ENCODE results near the gene CUX1.
"Not testable (repeated sequence)": the region's sequence is repeated elsewhere in the genome, so short reads cannot be mapped to it uniquely, and the experiment has no call there.

CUX1 gene

DNA sequence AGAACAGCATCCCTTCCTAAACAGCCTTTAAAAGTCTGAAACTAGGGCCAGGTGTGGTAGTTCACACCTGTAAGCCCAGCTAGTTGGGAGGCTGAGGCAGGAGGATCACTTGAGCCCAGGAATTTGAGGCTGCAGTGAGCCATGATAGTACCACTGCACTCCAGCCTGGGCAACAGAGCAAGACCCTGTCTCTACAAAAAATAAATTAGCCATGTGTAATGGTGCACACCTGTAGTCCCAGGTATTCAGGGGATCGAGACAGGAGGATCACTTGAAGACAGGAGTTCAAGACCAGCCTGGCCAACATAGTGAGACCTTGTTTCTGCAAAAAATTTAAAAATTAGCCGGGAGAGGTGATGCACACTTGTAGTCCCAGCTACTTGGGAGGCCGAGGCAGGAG, 325.0 kb downstream of the CUX1 start:
- not testable (repeated sequence) for DNase-seq (ENCODE audit: low read depth in 3 of 3)

DNA sequence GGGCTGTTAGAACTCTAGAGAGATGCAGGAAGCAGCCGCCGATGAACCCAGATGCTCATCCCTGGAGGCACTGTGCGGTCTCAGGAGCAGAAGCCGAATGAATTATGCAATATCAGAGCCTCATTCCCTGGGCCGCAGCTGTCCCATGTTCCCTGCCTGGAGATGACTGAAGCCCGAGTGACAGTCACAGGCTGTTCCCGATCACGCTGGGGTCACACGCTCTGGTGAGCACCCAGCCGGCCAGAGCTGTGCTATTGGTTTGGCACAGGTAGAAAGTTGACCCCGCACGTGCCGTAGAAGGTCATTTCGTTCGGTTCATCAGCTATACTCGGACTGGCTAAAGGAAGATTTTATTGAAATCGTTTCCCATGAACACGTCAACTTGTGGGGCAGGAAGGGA, 328.7 kb downstream of the CUX1 start:
- no peak for DNase-seq (ENCODE audit: low read depth in 3 of 3)

DNA sequence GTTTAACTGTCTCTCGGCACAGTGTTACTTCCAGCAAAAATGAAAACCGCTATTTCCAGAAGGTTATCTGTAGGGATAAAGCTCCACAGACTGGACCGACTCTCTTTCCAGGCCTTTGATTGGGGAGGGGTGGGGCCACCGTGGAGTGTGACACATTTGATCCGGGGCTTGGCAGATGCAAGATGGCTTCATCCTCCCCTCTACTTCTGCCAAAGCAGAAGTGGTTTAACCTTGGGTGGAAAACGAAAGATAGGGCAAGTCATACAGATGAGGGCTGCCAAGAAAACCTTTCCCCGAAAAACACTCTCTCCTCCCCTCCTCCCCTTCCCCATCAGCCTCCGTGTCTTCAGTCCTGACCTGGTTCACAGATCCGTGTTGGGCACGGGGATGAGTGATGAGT, 329.6 kb downstream of the CUX1 start:
- no peak for DNase-seq (ENCODE audit: low read depth in 3 of 3)

DNA sequence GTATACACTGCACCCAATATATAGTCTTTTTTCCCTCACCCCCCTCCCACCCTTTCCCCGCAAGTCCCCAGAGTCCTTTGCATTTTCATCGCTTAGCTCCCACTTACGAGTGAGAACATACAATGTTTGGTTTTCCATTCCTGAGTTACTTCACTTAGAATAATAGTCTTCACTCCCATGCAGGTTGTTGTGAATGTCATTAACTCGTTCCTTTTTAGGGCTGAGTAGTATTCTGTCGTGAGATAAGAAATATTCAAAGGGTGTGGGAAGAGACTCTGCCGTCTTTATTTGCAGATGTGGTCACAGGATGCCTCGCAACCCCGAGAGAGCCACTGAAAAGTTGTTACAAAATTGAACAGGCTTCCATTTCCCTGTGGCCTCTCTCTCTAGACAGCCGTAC, 331.4 kb downstream of the CUX1 start:
- no peak for DNase-seq (ENCODE audit: low read depth in 3 of 3)

DNA sequence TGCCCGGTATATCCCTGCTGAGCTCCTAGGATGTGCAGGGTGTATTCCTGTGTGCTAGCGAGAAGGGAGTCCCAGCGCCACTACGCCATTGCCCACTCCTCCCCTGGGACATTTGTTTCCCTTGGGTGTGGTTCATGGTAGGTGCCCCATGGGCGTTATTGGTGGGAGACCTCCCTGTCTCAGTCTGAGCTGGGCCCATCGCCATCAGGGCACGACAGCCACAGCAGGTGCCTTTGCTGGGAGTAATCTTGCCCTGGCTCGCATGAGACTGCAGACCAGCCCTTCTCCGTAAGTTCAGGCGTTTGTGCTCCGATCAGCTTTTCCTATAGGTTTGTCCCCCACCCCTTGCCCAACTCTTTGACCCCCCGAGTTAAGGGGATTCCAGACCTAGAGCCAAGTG, 332.0 kb downstream of the CUX1 start:
- DNase-seq (ENCODE audit: low read depth in 3 of 3): no peak

DNA sequence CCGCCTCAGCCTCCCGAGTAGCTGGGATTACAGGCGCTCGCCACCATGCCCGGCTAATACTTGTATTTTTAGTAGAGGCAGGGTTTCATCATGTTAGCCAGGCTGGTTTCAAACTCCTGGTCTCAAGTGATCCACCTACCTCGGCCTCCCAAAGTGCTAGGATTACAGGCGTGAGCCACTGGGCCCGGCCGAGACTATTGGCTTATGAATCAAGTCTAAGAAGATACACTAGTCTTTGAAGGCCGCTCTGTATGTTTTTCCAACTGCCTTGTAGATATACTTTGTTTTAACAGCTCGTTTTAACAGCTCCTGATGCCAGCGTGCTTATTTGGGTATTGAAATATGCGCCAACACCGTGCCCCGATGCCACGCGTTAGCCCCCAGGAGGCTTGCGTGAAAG, 332.8 kb downstream of the CUX1 start:
- no peak for DNase-seq (ENCODE audit: low read depth in 3 of 3)

DNA sequence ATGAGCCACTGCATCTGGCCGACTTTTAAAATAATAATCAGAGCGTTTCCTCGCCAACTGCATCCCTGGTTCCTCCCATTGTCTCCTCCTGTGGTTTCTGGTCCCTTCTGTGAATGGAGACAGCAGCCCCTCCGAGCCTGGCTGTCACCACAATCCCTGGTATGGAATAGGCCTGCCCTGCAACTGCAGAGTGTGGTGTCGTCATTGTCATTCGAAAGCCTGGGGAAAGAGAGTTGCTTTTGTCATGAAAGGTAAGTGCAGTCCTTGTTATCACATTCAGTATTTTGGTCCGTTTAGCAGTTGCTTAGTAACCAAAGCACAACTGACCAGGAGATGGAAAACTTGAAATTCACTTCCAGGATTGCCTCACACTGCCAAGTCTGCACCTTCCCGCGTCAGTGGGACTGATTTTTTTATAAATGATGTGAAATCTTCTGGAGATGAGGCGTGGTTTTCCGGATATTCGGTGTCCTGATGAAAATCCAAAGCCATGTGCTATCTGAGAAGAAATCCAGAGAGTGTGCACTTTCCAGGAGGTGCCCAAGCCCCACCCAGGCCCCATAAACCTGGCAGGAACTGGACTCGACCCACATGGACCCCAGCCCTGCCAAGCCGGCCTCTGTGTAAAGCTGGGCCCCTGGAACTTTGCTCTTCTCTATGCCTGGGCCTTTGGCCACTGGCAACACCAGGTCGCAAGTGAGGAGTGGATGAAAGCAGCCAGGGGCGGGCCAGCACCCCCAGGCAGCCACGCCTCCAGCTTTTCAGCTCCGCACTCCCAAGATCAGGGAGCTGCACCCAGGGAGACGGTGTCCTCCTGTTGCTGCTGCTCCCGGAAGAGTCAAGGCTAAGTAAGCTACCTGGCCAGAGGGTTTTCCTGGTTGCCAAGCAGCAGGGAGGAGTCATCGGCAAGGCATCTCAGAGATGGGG, 335.5 kb downstream of the CUX1 start:
- no peak for DNase-seq (ENCODE audit: low read depth in 3 of 3)

DNA sequence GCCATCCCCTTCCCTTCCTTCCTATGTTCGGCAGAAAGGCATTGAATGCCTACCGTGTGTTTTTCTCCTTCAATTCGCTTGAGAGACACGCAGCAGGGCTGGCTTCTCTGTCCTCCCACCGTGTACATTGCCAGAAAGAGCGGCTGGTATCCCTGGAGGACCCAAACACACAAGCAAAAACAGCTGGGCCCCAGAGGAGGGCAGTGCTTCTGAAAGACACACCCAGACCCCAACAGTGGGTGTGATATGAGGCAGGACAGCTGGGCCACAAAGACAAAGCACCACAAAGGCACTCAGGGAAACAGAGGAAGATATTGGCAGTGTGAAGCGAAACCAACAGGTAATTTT, 336.1 kb downstream of the CUX1 start:
- DNase-seq (ENCODE audit: low read depth in 3 of 3): no peak

DNA sequence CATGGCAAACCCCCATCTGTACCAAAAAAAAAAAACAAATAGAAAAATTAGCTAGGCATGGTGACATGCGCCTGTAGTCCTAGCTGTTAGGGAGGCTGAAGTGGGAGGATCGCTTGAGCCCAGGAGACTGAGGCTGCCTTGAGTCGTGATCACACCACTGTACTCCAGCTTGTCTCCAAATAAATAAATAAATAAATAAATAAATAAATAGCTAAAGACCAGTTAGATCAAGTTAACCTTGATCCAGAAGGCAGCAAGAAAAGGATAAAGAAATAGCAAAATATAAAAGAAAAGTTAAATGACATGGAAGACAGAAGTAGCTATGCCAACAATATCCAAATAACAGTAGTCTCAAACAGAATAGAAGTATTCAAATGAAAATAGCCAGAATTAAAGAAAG, 337.0 kb downstream of the CUX1 start:
- no peak for DNase-seq (ENCODE audit: low read depth in 3 of 3)

DNA sequence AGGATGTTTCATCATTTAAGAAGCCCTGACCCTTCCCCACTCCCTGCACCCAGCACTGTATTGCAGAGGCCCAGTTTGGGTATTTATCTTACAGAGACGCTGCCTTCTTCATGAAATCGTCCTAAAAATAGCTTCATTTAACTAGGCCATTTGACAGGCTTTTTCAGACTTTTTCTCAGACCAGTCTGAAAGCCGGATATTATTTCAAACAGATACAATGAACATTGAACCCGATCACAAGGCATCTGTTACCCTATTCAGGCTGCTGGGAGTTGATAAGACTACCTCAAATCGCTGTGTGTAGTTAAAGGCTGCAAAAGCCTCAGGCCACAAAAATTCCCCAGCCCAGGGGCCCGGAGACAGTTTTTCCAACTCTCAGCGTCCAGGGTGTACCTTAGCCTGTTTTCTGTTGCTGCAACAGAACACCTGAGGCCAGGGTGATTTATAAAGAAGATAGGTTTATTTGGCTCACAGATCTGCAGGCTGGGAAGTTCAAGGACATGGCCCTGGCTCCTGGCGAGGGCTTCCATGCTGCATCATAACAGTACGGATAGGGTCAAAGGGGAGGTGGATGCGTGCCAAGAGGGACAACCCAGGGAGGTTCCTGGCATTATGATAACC, 338.5 kb downstream of the CUX1 start:
- DNase-seq (ENCODE audit: low read depth in 3 of 3): no peak

DNA sequence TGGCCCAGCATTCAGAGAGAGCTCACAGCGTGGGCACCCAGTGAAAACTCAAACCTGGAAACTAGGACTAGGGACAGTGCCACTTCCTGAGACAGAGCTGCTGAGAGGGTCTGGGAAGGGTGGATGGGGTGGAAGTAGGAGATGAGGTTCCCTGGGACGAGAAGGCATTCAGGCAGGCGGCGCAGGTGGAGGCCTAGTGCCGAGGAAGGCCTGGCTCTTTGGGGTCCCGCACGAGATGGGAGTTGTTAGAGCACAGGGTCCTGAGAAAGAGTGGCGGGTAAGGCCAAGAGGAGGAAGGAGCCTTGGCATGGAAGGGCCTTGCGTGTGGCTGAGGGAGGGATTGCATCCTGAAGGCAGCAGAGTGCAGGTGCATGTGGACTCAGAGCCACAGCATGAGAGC, 339.4 kb downstream of the CUX1 start:
- DNase-seq (ENCODE audit: low read depth in 3 of 3): no peak

DNA sequence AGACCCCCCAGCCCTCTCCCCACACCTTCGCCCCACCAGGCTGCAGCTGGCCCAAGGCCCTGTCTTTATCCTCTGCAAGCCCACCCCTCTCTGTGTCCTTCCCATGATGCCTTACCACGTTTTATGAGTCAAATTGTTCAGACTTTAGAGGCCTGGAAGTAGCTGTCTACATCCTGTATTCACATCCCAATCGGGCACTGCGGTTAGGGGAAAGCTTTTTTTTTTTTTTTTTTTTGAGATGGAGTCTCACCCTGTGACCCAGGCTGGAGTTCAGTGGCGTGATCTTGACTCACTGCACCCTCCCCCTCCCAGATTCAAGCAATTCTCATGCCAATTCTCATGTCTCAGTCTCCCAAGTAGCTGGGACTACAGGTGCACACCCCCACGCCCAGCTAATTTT, 347.7 kb downstream of the CUX1 start:
- no peak for DNase-seq (ENCODE audit: low read depth in 3 of 3)

DNA sequence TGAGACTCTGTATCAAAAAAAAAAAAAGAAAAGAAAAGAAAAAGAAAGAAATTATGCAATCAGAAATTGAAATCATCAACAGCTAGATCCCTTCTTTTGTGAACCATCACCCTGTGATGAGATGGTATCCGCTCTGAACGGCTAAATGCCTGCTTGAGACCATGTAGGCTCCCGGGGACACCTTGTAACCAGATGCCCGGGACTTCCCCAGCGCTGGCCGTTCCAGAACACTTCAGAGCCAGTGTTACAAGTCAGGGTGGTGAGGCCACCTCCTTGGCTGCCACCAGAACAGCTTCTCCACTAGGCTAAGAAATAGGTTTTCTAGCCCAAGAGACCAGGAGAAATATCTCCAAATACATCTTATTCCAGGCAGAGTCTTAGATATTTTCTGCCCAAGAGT, 349.8 kb downstream of the CUX1 start:
- DNase-seq (ENCODE audit: low read depth in 3 of 3): no peak

DNA sequence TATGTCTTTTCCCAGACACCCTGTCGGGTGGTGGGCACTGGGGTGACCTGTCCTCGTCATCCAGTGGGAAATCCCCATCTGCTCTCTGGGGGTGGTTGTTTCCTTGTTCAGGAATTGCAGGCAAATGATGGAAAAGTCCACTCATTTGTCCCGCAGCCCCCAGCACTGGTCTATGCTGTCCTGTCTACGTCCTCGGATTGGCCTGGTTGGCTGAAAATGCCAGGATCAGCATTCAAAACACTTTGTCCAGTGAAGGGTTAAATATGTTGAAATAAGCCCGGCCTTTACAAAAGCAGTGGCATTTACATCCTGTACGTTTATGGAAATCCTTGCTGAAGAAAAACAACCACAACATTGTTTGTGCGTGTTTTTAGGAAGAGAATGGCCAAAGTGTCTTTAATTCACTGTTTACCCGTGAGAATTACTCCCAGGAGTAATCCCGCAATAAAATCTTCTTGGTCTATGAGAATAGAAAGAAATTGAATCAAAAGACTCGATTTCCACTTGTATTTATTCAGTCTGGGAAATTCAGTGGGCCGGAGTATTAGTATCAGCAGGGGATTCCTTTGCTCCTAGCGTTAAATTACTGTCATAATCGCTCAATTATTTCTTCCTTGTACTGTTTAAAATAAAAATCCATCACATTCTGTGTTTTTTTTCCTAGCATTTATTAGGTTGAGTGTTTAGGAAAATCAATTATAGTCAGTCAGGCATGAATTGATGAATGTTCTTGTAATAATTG, 352.4 kb downstream of the CUX1 start:
- DNase-seq (ENCODE audit: low read depth in 3 of 3): no peak

DNA sequence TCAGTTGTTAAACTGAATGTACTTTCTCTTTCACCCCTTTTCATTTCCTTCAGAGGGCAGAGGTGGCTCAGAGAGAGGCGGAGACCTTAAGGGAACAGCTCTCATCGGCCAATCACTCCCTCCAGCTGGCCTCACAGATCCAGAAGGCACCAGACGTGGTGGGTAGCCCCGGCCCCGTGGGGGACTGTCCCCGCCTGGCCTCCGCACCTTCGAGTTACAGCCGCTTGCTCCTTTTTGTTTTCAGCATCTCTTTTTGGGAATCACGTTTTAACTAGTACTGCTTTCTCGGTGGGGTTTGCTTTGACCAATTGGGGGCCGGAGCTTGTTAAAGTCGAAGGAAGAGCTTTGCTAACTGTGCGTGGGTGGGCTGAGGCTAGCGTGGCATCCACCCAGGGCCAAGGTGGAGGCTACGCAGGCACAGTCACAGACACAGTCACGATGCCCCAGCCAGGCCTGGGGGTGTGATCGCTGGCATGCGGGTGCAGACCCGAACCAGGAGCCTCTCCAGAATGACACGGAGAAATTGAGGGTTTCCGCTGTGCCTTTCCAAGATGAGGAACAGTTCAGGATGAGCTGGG, 353.1 kb downstream of the CUX1 start:
- no peak for DNase-seq (ENCODE audit: low read depth in 3 of 3)

DNA sequence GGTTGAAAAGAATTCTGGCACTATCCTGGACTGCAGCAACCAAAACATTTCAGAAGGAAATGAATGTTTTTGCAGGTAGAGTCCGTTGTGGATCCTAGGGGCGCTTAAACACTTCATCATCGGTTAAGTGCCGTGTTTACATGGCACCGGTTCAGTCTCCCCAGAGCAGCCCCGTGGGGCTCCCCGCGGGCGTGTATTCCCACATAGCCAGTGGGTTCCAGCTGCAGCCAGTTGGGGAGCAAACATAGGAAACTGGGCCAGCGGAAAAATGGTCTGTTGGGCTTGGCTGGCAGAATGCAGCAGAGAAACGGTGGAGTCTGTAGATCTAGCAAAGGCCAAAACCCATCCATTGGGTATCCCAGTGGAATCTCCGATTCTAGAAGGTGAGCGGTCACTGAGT, 356.2 kb downstream of the CUX1 start:
- no peak for DNase-seq (ENCODE audit: low read depth in 3 of 3)

DNA sequence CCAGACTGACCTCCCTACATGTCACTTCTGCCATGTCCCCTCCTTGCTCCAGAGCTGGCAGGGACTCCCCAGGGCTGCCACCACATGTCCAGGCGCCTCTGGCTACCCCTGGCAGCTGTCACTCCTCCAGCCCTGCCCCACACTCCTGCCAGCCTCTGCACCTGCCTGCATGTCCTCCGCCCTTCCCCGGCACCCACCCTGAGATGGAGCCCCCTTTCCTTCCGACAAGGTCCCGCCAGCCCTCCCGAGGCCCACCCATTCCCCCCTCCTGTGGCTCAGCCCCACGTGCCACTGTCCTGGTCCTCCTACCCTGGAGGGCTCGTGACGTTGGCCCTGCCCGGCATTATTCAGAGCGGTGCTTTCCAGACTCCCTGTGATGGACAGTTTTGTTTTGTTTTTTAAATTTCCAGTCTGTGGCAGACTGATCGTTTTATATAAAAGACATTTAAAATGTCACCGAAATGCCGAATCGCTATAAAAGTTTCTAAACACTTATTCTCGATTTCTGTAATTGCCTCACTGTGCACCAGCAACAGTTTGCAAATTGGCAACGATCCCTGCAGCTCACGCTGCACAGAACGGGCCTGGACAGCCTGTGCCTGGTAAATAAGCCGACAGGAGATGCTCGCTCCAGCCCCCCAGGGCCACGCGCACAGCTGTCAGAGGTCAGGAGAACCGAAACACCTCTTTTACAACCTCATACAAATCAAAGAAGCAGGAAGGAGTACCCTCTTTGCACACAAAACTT, 358.2 kb downstream of the CUX1 start:
- no peak for DNase-seq (ENCODE audit: low read depth in 3 of 3)

DNA sequence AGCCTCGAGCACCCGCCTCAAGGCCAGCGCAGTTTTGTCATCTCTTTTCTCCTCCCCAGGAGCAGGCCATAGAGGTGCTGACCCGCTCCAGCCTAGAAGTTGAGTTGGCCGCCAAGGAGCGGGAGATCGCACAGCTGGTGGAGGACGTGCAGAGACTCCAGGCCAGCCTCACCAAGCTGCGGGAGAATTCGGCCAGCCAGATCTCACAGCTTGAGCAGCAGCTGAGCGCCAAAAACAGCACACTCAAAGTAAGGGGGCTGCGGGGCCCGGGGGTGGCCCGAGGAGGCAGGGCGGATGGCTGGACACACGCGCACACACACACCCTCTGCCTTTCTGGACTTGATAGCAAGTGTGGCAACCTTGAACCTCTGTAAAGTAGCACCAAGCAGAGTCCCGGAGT, 361.0 kb downstream of the CUX1 start:
- no peak for DNase-seq (ENCODE audit: low read depth in 3 of 3)

DNA sequence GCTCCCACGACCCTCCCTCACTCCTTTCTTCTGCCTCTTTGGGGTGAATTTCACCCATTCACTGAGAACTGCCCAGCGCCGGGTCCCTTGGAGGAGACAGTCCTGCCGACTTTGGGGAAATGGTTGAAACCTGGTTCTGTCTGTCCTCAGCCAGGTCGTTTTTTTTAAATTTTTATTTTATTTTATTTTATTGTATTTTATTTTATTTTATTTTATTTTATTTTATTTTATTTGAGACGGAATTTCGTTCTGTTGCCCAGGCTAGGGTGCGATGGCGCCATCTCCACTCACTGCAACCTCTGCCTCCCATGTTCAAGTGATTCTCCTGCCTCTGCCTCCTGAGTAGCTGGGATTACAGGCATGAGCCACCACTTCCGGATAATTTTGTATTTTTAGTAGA, 363.3 kb downstream of the CUX1 start:
- no peak for DNase-seq (ENCODE audit: low read depth in 3 of 3)

DNA sequence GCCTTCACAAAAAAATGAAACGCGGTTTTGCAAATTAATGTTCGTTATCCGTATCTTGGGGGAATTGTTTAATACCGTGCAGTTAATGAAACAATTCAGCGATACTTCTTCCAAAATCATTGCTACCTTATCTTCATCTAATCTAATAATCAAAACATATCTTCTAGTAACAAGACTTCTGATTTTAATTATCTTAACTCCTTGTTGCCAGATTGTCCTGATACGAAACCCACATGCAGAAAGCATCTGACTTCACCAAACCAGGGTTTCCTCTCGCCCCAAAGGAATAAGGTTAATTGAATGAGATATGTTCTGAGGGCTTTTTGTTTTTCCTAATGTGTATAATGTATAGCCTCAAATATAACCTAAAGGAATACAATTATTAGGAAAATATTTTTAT, 364.1 kb downstream of the CUX1 start:
- DNase-seq (ENCODE audit: low read depth in 3 of 3): no peak

DNA sequence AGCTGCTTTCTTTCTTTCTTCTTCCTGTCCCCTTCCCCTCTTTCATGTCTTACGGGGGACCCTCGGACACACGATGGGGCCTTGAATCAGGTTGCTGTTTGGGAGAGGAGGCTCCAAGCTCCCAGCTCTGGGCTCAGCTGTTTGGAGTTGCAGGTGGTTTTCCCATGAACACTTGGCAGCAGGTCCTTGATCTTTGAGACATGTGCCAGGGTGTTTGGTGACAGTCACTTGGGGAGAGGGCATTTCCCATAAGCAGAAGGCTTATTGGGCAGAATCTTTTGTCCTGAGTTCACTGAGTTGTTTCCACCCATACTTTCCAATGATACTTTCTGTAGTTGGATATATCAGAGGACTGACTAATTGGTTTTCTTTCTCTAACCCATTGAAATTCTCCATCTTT, 364.6 kb downstream of the CUX1 start:
- no peak for DNase-seq (ENCODE audit: low read depth in 3 of 3)

DNA sequence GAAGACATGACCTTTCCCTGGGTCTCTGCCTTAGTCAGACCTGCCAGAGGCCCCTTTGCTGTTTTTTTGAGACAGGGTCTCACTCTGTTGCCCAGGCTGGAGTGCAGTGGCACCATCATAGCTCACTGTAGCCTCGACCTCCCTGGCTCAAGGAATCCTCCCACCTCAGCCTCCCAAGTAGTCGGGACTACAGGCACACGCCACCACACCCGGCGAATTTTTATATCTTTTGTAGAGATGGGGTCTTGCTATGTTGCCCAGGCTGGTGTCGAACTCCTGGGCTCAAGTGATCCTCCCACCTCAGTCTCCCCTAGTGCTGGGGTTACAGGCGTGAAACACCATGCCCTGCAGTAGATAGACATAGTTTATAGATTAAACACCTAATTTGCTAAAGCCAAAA, 366.4 kb downstream of the CUX1 start:
- DNase-seq (ENCODE audit: low read depth in 3 of 3): not testable (repeated sequence)
